Fibroblast of pulmonary artery (primary cell): ENCODE results near the gene SLC35G3.

Experiments used
- DNase-seq: peaks from one replicate; pipeline ENCODE4 v3.0.0-alpha.2; 2010; ENCODE audit warnings: low read depth
- H3K4me3 ChIP-seq: replicated peaks from 2 replicates; pipeline ENCODE4 v1.5.1; 2011; ENCODE audit warnings: low read depth, mild to moderate bottlenecking, control low read depth, low read length, moderate library complexity
- TF ChIP-seq, protein P1 (sequence below): IDR thresholded peaks from 2 replicates; pipeline ENCODE4 v1.5.1; 2011; ENCODE audit warnings: mild to moderate bottlenecking, control low read depth, low read length, inconsistent platforms; ENCODE audit errors: missing control alignments

SLC35G3 gene

DNA sequence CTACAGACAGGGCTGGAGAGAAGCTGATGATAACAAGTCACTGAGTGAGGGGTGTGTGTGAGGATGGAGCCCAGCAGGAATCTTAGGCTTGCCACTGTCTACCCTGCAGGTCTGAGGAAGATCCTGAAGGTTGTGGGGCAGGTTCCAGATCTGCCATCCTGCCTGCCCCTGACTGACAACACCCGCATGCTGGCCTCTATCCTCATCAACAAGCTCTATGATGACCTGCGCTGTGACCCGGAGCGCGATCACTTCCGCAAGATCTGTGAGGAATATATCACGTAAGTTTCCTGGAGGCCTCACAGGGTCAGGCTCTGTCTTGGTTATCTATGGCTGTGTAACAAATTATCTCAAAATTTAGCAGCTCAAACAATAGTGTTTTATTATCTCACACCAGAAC lies 30.3 kb downstream of the SLC35G3 start:
- TF ChIP-seq, protein P1, sequence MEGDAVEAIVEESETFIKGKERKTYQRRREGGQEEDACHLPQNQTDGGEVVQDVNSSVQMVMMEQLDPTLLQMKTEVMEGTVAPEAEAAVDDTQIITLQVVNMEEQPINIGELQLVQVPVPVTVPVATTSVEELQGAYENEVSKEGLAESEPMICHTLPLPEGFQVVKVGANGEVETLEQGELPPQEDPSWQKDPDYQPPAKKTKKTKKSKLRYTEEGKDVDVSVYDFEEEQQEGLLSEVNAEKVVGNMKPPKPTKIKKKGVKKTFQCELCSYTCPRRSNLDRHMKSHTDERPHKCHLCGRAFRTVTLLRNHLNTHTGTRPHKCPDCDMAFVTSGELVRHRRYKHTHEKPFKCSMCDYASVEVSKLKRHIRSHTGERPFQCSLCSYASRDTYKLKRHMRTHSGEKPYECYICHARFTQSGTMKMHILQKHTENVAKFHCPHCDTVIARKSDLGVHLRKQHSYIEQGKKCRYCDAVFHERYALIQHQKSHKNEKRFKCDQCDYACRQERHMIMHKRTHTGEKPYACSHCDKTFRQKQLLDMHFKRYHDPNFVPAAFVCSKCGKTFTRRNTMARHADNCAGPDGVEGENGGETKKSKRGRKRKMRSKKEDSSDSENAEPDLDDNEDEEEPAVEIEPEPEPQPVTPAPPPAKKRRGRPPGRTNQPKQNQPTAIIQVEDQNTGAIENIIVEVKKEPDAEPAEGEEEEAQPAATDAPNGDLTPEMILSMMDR: no peak
- no peak for DNase-seq
- no peak overlapping the region for H3K4me3 ChIP-seq

DNA sequence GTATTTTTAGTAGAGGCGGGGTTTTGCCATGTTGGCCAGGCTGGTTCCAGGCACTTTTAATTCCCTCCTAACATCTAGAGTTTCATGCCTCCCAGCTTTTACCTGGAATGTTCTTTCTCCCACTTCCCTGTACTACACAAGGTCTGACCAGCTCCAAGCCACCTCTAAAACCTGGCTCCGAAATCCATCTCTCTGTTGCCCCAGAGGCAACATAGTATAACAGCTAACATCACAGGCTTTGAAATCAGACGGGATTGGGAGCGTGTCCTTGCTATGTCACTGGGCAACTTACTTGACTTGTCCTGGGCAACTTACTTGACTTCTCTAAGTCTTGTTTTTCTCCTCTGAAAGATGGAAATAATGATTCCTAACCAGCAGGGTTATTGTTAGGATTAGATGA lies 31.4 kb downstream of the SLC35G3 start:
- no peak for DNase-seq
- TF ChIP-seq, protein P1: no peak
- no peak overlapping the region for H3K4me3 ChIP-seq

DNA sequence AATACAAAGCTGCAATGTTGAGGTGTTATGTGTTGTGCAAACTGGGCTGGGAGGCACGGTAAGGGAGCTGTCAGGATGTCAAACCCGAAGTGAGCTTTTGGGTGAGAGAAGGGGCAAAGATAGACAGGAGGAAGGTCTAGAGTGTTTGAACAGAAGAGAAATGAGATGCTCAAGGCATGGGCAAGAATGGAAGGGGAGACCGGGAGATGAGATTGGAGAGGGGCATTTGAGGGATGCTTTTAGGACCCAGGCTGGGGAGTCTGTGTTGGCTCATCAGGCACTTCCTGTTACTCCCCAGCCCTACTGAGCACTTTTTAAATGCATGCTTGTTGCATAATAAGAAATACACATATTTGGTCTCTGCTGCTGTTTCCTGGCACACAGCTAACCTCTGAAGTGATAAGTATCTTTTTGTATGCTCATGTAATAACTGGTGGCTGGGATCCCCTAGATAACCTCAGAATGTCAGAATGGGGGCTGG lies 32.9 kb downstream of the SLC35G3 start:
- peak; percentile 11 for DNase-seq
- TF ChIP-seq, protein P1: no peak

DNA sequence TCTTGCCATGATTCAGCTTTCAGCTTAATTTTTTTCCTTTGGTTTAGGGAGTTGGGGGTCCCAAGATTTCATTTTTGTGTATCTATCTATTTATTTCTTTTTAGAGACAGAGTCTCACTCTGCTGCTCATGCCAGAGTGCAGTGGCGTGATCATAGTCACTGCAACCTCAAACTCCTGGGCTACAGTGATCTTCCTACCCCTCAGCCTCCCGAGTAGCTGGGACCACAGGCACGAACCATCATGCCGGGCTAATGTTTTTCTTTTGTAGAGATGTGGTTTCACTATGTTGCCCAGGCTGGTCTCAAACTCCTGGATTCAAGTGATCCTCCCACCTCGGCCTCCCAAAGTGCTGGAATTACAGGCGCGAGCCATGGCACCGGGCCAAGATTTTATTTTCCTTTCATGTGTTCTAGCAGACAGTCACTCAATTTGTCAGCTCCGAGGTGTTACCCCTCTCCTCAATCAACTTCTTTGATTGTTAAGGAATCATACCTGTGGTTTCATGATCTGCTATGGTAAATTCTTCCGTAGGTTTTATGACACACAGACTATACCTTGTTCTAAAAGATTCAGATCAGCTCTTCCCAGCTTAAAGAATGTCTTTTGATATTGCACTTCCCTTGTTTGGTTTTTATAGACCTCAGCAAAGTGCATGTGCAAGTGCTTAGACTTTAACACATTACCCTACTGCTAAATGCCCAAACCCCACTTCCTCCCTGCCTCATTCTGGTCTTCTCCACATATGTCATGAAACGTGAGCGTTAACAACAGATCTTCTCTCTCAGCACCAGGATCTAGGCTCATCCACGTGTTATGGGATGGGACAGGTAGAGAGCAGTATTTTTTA lies 33.6 kb downstream of the SLC35G3 start:
- H3K4me3 ChIP-seq: no peak overlapping the region
- TF ChIP-seq, protein P1: no peak
- no peak for DNase-seq

More for the DNA sequence above, 32.9 kb downstream of the SLC35G3 start:
- H3K4me3 ChIP-seq: no peak overlapping the region

DNA sequence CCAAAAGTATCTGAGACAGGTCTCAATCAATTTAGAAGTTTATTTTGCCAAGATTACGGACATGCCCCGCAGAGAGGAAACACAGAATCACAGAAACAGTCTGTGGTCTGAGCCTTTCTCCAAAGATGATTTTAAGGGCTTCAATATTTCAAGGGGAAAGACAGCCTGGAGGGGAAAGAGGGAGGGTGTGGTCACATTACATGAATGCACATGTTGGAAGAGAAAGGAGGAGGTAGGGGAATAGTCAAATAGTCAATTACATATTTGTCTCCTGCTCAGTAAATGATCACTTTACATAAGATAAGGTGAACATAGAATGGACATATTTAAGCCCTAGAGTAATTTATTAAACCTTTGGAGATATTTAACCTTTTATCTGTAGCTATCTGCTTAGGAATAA lies 34.3 kb downstream of the SLC35G3 start:
- DNase-seq: no peak
- TF ChIP-seq, protein P1: no peak

DNA sequence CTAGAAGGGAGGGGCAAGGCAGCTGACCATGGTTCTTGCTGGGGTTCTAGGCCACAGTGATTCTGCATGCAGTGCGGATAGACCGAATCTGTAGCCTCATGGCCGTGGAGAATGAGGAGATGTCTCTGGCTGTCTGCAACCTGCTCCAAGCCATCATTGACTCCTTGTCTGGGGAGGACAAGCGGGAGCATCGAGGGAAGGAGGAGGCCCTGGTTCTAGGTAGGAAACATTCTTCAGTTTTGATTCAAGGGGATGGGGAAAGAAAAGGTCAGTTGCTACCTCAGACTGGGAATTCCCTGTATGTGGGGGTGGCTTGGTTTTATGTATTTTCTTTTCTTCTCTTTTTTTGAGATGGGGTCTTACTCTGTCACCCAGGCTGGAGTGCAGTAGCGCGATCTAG lies 38.9 kb downstream of the SLC35G3 start:
- H3K4me3 ChIP-seq: no peak overlapping the region
- TF ChIP-seq, protein P1: no peak
- DNase-seq: no peak

More for the DNA sequence above, 34.3 kb downstream of the SLC35G3 start:
- no peak overlapping the region for H3K4me3 ChIP-seq
